ENCODE measurements around the gene RNASE9. TPM values are rescaled to one million over a fixed set of nuclear protein-coding genes. Genes with fewer than 3 reads are reported as not detected.

RNASE9 gene
- total and polyA plus RNA-seq, 2 of the 4 experiments (the other 2 are of a cell fraction) = not detected

DNA sequence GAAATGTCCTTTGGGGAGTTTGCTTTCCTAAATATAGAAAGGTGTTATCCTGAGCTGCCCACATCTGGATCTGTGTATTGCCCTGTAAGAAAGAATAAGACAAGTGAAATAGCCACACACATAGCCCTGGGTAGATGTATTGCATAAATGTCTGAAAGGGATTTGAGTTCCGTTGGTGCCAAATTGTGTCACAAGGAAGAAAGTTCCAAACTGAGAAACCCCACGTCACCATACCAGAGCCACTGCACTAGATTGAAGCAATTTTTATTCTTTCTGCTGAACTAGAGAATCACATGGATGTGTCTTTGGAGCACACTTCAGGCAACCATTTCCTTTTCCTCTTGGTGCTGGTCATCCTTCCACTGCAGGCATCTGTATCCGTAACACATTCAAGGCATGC is 5.0 kb downstream of the RNASE9 start:
- H2BK15ac ChIP-seq (ENCODE audit: low read depth, low read length) = no peak overlapping the region
- no peaks in the 10 kb centered on the region for H4K20me1 ChIP-seq (ENCODE audit: insufficient read depth, low read length)
- CTCF ChIA-PET = no interaction called here
- no peak overlapping the region for H3K18ac ChIP-seq (ENCODE audit: low read depth, low read length)
- intact Hi-C loops (cut with micrococcal nuclease) = no loop called here
- H3K4me2 ChIP-seq (ENCODE audit: low read depth, low read length) = no peak overlapping the region
- H3K14ac ChIP-seq (replicated peaks; ENCODE audit: low read depth, low read length) = no peak overlapping the region
- ATAC-seq (ENCODE audit: low read depth) = no peak
- H3K9me3 ChIP-seq (ENCODE audit: control insufficient read depth, insufficient read depth, low read length) = no peaks in the 10 kb centered on the region
- H4K91ac ChIP-seq (ENCODE audit: insufficient read depth, low read depth, low read length) = no peak overlapping the region
- H3K4me1 ChIP-seq (ENCODE audit: control insufficient read depth, insufficient read depth, low read length) = no peaks in the 10 kb centered on the region
- H3K4ac ChIP-seq (ENCODE audit: low read depth, low read length) = no peak overlapping the region
- POLR2A ChIA-PET (ENCODE audit: unreplicated experiment) = interaction anchor here (0.5 kb wide), 1 partner anchor 417 kb away, joined by 5 read pairs; the partner anchor contains the start of gene OR4N5
- no peak overlapping the region for H3K4me3 ChIP-seq (ENCODE audit: insufficient read depth, low read depth, low read length)
- DNase-seq = no peak
- no peaks in the 10 kb centered on the region for H3K9me1 ChIP-seq (ENCODE audit: insufficient read depth, low read length)
- no peak overlapping the region for H3K9ac ChIP-seq (ENCODE audit: low read depth, low read length)
- dilution Hi-C loops (cut with HindIII; ENCODE audit: low sequenced_read_pairs, unreplicated experiment) = no loop called here
- no peak overlapping the region for H4K8ac ChIP-seq (ENCODE audit: low read depth in 2 of 2, low read length in 2 of 2)
- H2AFZ ChIP-seq (replicated peaks; ENCODE audit: low read length, poor library complexity) = no peak overlapping the region
- TF ChIP-seq, protein P1, sequence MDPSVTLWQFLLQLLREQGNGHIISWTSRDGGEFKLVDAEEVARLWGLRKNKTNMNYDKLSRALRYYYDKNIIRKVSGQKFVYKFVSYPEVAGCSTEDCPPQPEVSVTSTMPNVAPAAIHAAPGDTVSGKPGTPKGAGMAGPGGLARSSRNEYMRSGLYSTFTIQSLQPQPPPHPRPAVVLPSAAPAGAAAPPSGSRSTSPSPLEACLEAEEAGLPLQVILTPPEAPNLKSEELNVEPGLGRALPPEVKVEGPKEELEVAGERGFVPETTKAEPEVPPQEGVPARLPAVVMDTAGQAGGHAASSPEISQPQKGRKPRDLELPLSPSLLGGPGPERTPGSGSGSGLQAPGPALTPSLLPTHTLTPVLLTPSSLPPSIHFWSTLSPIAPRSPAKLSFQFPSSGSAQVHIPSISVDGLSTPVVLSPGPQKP (IDR thresholded peaks at IDR 0.05; ENCODE audit: borderline replicate concordance, low read depth, low read length) = no peak
- no peak for TF ChIP-seq MAZ (IDR thresholded peaks at IDR 0.05; ENCODE audit: borderline replicate concordance, low read depth, low read length)
- TF ChIP-seq NFE2L2 (IDR thresholded peaks at IDR 0.05; ENCODE audit: low read depth, low read length) = no peak
- no peak for TF ChIP-seq MXI1 (IDR thresholded peaks at IDR 0.05; ENCODE audit: borderline replicate concordance, low read depth, low read length)
- no peak for TF ChIP-seq RCOR1 (IDR thresholded peaks at IDR 0.05; ENCODE audit: insufficient replicate concordance, low read length)
- TF ChIP-seq, protein P2, sequence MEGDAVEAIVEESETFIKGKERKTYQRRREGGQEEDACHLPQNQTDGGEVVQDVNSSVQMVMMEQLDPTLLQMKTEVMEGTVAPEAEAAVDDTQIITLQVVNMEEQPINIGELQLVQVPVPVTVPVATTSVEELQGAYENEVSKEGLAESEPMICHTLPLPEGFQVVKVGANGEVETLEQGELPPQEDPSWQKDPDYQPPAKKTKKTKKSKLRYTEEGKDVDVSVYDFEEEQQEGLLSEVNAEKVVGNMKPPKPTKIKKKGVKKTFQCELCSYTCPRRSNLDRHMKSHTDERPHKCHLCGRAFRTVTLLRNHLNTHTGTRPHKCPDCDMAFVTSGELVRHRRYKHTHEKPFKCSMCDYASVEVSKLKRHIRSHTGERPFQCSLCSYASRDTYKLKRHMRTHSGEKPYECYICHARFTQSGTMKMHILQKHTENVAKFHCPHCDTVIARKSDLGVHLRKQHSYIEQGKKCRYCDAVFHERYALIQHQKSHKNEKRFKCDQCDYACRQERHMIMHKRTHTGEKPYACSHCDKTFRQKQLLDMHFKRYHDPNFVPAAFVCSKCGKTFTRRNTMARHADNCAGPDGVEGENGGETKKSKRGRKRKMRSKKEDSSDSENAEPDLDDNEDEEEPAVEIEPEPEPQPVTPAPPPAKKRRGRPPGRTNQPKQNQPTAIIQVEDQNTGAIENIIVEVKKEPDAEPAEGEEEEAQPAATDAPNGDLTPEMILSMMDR (conservative IDR thresholded peaks at IDR 0.05; ENCODE audit: low read depth, low read length) = no peak
- TF ChIP-seq POLR2A (IDR thresholded peaks at IDR 0.05; ENCODE audit: low read depth, low read length) = no peak
- no peak for TF ChIP-seq BHLHE40 (IDR thresholded peaks at IDR 0.05; ENCODE audit: low read depth, low read length)
- no peak for TF ChIP-seq RAD21 (IDR thresholded peaks at IDR 0.05; ENCODE audit: low read length)
- TF ChIP-seq CEBPB (IDR thresholded peaks at IDR 0.05; ENCODE audit: low read depth, low read length) = no peak
- TF ChIP-seq RFX5 (IDR thresholded peaks at IDR 0.05; ENCODE audit: low read depth, low read length) = no peak
- TF ChIP-seq, protein P3, sequence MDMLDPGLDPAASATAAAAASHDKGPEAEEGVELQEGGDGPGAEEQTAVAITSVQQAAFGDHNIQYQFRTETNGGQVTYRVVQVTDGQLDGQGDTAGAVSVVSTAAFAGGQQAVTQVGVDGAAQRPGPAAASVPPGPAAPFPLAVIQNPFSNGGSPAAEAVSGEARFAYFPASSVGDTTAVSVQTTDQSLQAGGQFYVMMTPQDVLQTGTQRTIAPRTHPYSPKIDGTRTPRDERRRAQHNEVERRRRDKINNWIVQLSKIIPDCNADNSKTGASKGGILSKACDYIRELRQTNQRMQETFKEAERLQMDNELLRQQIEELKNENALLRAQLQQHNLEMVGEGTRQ (IDR thresholded peaks at IDR 0.05; ENCODE audit: low read depth, low read length) = no peak
- no peak for TF ChIP-seq FOS (IDR thresholded peaks at IDR 0.05; ENCODE audit: low read depth, low read length)
- no peak for TF ChIP-seq SMC3 (IDR thresholded peaks at IDR 0.05; ENCODE audit: low read depth, low read length)
- TF ChIP-seq CHD1 (IDR thresholded peaks at IDR 0.05; ENCODE audit: low read depth, low read length) = no peak
- no peak for TF ChIP-seq MAFK (IDR thresholded peaks at IDR 0.05; ENCODE audit: low read depth, low read length)
- H3K27me3 ChIP-seq (ENCODE audit: control insufficient read depth, insufficient read depth, low read length) = no peaks in the 10 kb centered on the region
- no CpG with 5 or more reads among the region's 3 CpGs for WGBS, 2 experiments (ENCODE audit: extremely low coverage in 2 of 2, insufficient read length in 1 of 2)
- H2BK20ac ChIP-seq (ENCODE audit: low read depth, low read length) = no peak overlapping the region
- no peak overlapping the region for H3K56ac ChIP-seq (ENCODE audit: extremely low read depth, insufficient read depth, low read length)
- H4K5ac ChIP-seq (ENCODE audit: low read depth, low read length) = no peak overlapping the region
- no TSS peak for BruUV-seq (replicated peaks)
- no peak overlapping the region for H2BK120ac ChIP-seq (ENCODE audit: low read depth, low read length)
- no peak overlapping the region for H2AK9ac ChIP-seq (replicated peaks; ENCODE audit: low read depth, low read length, poor library complexity)
- in situ Hi-C loops (cut with MboI; ENCODE audit: low sequenced_read_pairs) = no loop called here
- H3K23ac ChIP-seq (ENCODE audit: low read depth, low read length) = no peak overlapping the region
- H2BK5ac ChIP-seq (ENCODE audit: low read depth, low read length, poor library complexity, severe bottlenecking) = no peak overlapping the region
- no peak overlapping the region for H3K27ac ChIP-seq (ENCODE audit: insufficient read depth, low read length)
- H3K79me1 ChIP-seq (ENCODE audit: low read depth in 1 of 2, low read length in 2 of 2) = no peaks in the 10 kb centered on the region
- no peak overlapping the region for H2AK5ac ChIP-seq (ENCODE audit: low read depth, low read length)
- H3K36me3 ChIP-seq (ENCODE audit: control insufficient read depth, insufficient read depth, low read length) = no peaks in the 10 kb centered on the region
